Fibroblast of peridontal ligament (primary cell): Measurements from ENCODE around the gene ESD.
"Not testable (repeated sequence)": the region's sequence is repeated elsewhere in the genome, so short reads cannot be mapped to it uniquely, and the experiment has no call there.

Experiments
- DNase-seq: peaks from one replicate; pipeline ENCODE4 v3.0.0-alpha.2; 2010; ENCODE audit errors: extremely low read depth

ESD gene, protein sequence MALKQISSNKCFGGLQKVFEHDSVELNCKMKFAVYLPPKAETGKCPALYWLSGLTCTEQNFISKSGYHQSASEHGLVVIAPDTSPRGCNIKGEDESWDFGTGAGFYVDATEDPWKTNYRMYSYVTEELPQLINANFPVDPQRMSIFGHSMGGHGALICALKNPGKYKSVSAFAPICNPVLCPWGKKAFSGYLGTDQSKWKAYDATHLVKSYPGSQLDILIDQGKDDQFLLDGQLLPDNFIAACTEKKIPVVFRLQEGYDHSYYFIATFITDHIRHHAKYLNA

DNA sequence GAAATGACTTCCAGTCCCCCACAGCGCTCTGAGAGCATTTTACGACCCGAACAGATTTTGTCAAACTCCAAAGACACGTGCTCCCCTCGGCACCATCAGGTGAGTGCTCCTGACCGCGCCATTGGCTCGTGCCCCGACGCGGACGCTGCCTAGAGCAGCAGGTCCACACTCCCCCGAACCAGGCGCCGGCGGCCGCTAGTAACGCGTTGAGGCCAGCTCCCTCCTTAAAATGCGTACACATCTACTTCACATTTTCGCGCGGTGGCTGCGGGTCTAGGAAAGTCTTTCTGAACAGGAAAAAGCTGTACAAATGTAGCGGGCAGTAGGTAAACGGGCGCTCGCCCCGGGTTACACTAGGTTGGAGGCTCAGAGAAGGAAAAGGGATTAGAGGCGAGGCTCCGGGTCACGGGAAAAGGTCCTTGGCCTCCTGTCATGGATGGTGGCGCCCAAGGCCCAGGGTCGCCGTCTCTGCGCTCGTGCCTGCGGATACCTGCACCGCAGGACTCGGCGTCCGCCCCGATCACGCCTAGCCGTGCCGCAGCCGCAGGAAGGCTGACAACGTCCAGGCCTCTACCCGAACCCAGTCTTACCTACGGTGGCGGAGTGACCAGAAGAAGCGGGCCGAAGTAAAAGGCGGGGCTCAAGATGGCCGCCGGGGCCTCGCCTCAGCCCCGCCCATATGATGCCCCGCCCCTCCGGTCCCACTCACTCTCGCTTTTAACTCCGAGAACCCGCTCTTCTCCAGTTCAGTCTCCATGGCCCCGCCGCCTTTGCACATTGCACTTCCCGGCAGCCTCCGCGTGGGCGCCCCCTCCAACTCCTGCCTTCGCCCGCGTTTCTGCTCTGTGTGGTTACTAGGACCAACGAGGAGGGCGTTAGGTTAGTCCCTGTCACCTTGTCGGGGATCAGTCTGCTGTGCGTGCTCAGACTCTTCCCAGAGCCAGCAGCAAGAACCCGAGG, at the start of gene ESD:
ESD (minus strand) TSS at position 647 of the 960 bp plus-strand sequence. CDS start 5,748 bp downstream, outside the sequence.
- DNase-seq, result peak; percentile 90

DNA sequence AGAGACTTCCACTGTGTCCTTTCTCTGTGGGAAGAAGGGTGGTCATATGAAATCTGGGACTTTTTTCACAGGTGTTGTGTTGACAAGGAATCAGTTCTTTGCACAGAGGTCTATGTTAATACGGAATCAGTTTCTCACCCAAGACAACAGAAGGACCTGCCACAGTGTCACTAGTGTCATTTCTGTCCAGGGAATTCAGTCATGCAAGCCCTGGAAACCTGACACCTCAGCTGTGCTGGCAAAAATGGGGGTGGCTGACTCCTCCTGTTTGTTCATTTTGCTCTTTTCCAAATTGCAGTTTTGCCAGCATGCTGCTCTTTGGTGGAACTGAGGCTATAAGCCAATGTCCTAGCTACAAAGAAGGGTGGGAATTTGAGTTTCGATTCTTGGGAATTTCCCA, 49.8 kb upstream of the ESD start:
- DNase-seq, result no peak

DNA sequence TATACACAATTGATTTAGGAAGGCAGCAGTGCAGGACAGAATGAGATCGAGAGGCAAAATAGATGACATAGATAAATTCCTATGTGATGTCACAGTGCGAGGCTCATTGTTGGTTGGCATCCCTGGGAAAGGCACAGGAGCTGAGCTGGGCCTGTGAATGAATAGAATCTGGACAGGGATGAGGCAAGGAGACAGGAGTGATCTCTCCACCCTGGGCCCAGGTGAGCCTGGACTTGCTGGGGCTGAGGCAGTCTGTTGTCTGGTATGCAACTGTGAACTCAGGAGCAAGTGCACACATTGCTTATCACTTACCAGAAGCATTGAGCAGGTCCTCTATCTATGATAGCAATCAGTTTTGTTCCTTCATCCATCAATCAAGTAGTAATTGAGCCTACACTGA, 48.2 kb upstream of the ESD start:
- DNase-seq, result no peak

DNA sequence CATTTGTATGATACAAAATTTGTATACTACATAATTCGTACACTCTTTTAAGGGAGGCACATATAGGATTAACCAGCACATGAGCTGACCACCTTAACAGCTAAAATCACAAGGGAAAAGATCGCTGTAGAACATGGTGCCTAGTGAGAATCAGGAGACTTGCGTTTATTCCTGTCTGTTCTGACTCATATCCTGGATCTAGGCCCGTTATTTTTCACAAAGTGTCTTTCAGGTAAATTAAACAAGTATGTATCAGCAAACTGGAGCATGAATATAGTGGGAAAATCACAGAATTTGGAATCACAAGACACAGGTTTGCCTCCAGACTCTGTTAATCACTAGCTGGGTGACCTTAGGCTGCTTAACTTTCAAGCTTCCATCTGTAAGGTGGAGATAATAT, 47.5 kb upstream of the ESD start:
- no peak for DNase-seq

DNA sequence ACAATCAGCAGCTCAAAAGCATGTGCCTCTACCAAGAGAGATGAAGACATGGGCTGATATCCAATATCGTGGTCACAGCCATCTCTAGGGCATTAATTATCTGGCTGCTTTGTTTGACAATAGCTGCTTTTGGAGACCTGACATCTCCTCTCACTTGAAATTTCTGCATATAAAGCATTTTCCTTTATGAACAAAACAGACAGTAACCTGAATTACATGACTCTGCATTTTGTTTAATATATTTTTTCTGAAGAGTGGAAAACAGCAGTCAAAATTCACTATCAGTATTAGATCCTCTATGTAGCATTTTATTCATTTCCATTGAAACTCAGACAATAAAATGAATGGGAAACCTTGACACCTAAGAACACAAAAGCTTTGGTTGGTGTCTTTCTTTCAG, 42.4 kb upstream of the ESD start:
- no peak for DNase-seq

DNA sequence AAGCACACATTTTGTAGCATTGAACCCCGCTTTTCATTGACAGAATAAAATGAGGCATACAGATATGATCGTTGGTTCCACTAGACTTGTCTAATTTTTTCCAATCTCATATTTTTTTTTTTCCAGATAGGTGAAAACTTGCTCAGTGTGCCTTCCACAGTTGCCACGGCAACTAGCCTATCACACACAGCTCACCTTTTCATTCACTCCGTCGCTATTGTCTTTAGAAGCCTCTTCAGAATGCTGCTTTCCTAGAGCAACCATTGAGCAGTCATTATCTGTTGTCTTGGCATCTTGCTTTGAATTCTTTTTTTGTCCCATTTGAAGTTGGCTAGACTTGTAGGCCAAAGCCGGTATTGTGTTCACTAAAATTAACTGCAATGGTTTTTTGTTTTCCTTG, 37.7 kb upstream of the ESD start:
- no peak for DNase-seq

DNA sequence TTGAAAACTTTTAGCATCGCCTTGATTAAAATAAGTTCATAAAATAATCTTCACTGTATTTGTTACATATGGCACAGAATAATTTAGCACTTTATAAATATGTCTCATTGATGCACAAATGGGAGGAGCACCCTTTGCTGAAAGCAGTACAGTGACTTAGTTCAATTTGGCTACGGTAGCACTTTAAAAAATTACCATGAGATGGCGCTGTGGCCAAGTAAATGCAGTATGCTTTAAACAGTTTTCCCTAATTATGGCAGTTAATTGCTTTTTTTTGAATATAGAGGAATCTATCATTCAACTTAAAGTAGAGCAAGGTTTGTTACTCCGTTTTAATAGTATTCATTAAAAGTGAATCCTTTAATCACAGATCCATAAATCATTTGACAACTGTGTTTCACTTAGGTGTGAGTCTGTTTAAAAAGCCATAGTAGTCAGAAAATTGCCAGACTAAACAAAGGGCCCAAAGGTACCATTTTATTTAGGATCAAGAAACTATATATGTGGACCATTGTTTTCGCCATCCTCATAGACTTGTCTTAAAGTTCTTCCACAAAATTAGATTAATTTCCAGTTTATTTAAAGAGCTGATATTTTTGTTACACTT, 34.7 kb upstream of the ESD start:
- peak; percentile 80 for DNase-seq

DNA sequence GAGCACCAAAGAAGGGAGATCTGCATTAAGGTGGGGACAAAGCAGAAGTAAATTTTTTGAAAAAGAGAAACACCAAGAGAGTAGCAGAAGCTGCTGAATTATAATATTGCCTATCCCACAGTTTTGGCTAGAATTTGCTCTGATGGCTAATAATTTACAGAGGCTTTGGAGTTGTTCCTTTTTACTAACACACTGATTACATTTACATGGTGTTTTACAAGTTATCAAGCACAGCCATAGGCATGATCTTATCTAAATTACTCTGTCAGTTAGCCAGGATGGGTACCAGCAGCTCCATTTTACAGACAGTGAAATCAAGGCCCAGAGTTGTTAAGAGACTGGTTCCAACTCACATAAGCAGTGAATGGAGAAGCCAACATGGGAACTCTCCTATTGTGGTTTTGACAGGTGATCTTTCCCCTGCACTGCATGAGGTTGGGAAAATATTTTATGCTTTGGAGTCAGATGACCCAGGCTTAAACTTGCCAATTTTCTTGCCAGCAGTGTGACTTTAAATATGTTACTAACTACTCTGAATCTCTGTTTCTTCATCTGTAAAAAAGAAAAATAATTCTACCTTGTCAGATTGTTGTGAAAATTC, 33.5 kb upstream of the ESD start:
- DNase-seq, result no peak

DNA sequence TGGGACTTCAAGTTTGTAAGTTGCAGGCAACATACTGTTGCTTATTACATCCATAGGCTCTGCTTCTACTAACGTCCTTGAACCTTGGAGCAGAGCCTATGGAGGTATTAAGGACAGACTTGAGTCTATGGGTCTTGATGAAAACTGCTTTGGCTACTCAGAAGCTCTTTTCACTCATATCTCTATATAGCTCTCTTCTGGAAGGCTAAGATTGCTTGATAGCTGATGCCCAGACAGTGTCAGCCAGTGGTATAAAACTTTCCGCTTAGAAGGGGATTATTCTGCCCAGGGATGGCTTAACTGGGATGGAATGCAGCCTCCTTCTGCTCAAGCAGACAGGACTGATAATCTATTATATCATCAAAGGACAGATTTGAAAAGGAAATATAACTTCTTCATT, 25.6 kb upstream of the ESD start:
- no peak for DNase-seq

DNA sequence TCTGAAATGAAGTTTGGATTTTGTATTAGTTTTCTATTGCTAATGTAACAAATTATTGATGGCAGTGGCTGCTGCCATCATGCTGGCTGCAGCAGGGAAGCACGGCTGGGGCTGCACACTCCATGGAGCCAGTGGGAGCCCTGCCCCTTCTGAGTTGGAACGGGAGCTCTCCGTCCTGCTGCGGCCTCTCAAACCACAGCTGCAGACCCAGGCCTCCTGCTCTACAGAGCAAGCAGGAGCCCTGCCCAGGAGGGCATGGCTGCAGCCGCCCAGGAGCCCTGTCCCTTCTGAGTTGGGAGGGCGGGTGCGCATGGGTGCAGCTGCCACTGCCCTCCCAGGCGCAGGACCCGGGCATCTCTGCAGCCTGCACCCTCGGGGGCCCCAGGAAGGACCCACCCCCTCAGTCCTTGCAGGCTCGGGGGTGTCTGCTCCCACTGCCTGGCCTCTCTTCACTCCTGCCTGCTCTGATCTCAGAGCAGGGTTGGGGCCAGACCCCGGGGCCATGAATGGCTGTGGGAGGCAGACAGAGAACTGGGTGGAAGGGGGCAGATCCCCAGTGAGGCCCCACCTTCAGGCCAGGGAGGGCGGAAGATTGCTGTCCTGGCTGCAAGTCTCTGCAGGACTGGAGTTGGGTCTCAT, 21.0 kb upstream of the ESD start:
- no peak for DNase-seq

DNA sequence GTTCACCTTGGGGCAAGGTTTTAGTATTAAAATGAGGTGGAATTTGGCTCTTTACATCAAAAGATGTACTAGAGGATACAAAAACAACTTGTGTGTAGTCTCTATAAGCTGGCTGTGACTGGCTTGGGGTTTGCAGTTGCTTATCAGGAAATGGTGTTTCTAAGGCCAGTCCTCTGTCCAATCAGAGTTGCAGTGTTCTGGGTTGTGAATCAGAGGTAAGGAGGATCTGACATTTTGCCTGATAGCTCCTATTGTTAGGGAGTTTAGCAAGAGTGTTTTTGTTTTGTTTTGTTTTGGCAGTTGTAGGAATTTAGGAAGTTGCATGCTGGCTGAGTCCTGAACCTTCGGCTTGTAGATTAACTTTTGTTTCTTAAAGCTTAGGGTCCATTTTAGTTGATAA, 20.1 kb upstream of the ESD start:
- no peak for DNase-seq

DNA sequence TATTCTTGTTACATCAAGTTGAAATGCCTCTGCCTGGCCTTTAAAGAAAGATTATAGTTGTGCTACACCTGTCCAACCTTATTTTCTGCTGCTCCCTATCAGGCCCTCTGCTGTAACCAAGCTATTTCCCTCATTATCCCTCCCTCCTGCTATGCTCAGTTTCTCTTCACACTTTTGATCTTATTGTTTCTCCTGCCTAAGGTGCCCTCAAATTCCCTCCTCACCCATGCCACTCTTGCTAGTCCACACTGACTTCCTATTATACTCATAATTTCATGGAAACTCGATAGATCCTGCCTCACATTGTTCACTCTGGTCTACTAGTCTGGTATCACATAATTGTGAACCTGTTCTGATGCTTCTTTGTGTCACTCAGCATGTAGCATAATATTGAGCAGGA, 19.4 kb upstream of the ESD start:
- DNase-seq, result no peak

DNA sequence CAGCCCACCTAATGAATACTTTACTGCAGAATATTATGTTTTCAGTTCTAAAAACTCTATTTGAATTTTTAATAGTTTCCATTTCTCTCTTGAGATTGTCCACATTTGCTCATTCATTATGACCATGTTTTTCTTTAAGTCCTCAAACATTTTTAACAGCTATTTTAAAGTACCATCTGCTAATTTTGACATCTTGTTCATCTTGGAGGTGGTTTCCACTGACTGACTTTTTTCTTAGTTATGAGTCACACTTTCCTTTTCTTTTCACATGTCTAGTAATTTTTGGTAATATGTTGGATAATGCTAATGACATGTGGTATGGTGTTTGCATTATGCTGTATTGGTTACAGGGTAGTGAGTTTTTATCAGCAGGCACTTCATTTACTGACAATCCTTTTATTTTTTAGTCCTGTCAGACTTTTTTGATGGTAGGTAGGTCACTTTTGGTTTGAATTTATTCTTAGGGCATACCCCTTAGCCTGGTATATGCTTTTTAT, 15.4 kb upstream of the ESD start:
- DNase-seq, result no peak

DNA sequence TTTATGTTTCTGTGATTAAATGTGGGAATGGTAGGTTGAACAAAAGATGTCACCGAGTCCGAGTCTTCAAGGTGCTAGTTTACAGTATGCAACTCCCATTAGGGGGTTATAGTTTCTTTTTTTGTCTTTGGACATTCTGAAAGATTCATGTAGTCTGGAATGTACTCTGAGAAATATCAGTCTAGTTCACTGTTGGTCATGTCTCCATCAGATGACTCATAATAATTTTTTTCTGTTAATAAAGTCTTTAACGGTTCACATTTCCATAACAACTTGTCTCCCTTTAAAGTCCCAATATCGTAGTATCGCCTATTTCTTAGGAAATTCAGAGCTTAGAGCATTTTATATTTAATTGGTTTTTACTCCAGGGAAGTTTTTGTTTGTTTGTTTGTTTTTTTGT, 13.5 kb upstream of the ESD start:
- no peak for DNase-seq

DNA sequence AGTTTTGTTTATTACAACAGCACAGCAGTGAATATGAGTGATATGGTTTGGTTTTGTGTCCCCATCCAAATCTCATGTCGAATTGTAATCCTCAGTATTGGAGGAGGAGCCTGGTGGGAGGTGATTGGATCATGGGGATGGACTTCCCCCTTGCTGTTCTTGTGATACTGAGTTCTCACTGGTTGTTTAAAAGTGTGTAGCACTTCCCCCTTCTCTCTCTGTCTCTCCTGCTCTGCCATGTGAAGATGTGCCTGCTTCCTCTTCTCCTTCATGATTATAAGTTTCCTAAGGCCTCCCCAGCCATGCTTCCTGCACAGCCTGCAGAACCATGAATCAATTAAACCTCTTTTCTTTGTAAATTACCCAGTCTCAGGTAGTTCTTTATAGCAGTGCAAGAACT, 8.0 kb upstream of the ESD start:
- not testable (repeated sequence) for DNase-seq

DNA sequence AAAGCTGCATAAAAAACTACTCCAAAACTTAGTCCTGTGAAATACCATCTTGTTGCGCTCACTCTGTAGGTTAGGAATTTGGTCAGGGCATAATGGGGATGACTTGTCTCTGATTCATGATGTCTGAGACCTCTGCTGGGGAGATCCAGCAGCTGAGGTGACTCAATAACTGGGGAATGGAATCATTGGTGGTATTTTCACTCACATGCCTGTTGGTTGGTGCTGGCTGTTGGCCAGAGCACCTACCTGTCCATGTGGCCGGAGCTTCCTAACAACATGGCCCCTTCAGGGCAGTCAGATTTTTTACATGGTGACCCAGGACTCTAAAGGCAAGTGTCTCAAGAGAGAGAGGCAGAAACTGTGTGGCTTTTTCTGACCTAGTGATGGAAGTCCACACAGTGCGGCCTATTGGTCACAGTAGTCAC, 7.4 kb upstream of the ESD start:
- DNase-seq, result peak; percentile 88

DNA sequence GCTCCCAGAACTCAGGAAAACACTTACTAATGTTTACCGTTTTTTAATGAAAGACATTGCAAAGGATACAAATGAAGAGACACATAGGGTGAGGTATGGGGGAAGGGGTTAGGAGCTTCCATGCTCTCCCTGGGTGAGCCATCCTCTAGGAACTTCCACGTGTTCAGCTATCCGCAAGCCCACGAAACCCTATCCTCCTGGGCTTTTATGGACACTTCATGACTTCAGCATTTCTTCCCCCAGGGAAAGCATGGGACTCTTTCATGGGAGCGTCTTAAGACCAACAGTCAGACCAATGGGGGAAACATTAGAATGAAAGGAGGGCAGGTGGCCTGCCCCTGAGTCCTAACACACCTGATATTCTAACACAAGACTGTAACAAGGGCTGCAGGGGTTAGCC, 6.6 kb upstream of the ESD start:
- peak; percentile 34 for DNase-seq

DNA sequence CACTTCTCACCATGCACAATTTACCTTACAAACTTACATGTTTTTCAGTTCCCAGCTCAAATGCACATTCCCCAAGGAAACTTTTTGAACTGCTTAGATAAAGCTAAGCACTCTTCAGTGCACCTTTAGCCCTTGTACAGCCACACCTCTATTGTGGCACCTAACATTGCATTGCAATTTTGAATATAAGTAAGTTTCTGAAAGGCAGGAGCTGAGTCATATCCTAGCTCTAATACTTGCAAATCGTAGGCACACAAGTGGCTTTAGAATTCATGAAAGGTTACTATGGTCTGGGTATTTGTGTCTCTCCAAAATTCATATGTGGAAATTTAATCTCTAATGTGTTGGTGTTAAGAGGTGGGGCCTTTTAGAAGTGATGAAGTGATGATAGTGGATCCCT, 4.9 kb upstream of the ESD start:
- DNase-seq, result no peak

DNA sequence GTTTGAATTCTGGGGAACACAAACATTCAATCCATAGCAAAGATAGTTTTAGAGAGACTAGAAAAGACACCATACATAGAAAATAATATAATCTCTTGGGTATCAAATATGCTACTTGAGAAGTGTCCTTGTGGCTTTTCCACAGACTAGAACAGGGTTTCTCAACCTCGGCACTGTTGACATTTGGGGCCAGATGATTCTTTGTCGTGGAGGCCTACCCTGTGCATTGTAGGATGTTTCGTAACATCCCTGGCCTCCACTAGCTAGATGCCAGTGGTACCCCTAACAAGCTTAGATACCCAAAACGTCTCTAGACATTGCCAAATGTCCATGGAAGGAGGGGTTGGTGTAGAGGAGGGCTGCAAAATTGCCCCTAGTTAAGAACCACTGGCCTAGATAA, 2.2 kb upstream of the ESD start:
- DNase-seq, result no peak

DNA sequence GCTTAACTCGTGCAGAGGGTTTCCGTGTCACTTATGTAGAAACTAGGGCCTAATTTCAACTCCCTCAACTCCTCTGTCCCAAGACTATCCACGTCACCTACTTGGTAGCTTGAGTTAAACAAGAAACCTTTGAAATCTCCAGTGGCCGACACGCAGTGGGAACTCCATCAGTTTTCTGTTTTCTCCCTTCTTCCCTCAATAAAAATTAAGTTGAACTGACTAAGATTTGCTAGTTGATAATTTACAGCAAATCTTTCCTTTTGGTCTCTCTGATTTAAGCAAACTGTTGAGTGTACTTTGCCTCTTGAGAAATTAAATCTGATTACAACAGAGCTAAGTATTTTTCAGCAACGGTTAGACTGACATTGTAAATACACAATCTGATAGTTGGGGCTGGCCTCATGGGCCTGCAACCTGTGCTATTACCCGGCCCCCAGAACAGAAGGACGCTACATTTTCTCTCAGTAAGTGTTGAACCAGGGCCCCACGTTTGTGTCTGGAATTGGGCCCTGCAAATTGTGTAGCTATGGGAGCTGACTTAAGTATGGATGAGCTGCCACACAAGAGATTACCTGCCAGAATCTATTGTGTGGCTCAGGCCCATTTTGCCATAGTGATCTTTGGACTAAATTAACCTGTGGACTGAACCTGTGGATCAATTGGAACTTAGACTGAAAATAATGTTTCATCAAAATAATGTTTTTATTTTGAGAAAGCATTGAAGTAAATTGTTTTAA, 708 bp upstream of the ESD start:
- peak; percentile 71 for DNase-seq

DNA sequence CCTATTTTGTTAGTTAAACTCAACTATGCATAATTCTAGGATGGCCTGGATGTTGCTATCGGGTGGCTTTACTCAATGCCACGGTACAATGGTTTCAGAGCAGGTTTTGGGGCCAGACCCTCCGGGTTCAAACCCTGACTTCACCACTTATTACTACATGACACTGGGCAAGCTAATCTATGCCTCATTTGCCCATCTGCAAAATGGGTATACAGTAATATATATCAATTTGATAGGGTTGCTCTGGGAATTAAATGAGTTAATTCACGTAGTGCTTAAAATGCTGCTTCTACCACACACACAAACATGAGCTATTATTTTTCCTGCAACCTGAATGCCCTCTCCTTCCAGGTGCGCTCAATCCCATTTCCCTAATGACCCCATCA, 839 bp downstream of the ESD start:
- no peak for DNase-seq
